Effector CD4-positive, alpha-beta T cell (primary cell): ENCODE measurements around the gene SERP1.
A peak's percentile ranks its signal among the peaks of the same experiment; 100 is the strongest.

Experiments
- DNase-seq: peaks from one replicate; pipeline ENCODE4 v3.0.0-alpha.2; 2020
- total RNA-seq: gene quantifications from one replicate; lab custom pipeline; 2026; lab: John Stamatoyannopoulos, UW

SERP1 gene
- 209 reads per million, percentile 93 among the genes with 10 or more reads in this experiment for total RNA-seq

DNA sequence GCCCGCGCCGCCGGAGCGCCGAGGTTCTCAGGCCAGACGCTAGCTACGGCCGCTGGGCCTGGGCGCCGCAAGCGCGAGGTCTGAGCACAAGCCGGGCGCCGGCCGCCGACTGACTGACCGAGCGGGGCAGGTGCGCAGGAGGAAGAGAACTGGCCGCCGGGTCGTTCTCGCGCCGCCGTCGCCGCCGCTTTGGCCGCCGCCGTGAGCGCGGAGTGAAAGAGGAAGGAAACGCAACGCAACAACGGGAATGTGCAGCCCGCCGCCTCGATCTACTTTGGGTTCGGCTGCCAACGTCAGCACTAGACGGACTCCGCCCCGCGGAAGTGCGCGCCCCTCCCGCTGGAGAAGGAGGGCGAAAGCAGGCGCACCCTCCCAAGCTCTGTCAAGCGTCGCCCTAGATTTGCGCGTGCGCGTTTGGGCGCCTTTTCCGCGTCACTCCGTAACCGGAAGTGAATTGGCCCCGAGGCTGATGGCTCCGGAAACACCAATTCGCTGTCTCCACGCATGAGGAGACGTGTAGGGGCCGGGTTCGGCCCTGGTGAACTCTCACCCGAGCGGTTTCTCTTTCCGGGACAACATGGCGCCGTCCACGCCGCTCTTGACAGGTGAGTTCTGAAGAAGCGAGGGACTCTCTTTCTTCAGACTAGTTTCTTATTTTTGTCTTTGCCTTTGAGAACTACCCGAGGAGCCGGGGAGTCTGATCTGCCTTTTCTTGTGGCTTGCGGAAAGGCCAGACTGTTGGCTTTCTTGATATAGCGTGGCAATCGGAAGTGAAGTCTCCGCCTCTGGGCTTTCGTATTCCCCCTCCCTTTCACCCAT lies at the start of gene SERP1, which contains the start of gene EIF2A:
Gene SERP1, minus strand, starts transcription at position 271 of the 819 bp plus-strand sequence. CDS start 361 bp downstream, outside the sequence.
Gene EIF2A, plus strand, starts transcription at position 562 of the 819 bp plus-strand sequence. Its CDS starts 16 bp downstream, at position 578.
- DNase-seq = peak; percentile 99

DNA sequence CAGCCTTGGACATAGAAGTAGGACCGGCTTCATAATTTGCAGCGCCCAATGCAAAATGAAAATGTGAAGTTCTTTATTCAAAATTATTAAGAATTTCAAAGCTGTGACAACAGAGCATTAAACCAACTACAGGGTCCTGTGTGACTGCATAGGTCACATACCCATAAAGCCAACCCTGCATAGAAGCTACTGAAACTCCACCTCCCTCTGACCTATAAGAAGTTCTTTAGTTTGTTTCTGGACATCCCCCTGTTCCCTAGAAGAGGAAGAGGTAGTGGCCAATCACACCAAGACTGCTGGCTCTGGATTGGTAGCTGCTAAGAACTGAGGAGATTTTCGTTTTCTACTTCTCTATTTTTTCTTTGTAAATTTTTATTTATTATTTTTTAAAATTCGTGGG lies 47.9 kb upstream of the SERP1 start:
- no peak for DNase-seq

DNA sequence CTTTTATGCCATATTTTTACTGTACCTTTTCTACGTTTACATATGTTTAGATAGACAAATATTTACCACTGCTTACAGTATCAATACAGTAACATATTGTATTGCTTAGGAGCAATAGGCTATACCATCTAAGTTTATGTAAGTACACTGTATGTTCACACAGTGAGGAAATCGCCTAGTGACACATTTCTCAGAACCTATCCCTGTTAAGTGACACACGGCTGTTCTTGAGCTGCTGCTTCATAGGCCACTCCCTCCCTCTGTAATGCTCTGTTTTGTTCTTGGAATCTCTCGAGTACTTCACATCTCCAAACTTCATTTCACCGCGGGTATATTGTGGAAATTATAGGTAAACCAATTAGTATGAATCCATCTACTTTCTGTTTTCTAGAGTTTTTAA lies 43.5 kb upstream of the SERP1 start:
- DNase-seq = no peak

DNA sequence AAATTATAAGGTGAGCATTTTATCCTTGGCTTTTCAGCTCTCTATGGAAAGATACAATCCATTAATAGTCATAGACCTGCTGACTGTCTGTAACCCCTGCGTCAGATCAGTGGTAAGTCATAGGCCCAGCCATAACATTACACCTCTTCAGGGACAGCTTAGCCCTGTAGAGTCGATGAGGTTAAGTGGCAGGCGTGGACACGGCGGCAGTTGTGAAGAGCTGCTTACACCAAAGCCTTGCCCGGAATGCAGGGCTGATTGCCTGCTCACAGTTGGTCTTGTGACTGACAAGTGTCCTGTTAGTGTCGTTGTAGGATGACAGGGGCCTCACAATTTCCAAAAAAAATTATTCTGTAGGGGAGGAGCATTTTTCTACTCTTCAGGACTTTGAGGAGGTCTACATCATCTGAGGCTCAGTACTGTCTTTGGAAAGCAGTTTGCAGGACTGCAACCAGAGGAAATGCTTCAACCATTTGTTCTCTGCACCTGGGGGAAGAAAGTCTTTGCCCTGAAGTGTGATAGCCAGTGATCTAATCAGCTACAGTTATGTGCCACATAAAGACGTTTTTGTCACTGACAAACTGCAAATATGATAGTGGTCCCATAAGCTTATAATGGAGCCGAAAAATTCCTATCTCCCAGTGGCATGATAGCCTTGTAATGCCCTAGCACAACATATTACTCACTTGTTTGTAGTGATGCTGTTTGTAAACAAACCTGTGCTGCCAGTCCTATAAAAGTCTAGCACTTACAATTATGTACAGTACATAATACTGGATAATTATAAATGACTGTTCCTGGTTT lies 41.9 kb upstream of the SERP1 start:
- no peak for DNase-seq

DNA sequence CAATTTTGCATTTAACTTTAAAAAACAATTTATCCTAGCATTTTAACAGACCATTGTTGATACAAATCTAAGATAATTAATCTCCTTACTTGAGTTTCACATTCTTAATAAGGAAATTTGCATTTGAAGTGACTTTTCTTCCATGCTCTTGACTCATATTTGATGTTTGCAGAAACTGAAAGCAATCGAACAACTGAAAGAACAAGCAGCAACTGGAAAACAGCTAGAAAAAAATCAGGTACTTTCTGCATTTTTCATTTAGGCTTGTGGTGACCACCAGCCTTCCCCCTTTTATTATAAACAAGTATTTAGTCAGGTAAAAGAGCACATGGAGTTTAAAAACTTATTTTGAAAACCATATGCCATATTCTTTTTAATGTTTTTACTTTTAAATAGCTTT lies 36.7 kb upstream of the SERP1 start:
- no peak for DNase-seq

DNA sequence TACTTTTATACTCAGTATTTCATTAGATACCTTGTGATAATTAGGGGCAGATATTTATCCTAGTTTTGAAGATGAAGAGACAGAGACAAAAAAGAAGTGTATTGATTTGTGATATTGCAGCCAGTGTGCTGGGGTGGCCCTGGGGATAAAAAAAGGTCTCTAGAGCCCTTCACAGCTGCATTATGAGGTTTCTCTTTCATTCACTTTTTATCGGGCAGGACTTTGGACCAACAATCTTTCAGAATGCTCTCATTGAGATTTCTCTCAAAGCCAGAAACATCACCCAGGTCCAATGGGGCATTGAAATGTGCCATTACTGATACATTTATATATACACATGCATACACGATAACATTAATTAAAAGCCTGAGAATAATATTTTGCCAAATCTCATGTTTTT lies 36.3 kb upstream of the SERP1 start:
- no peak for DNase-seq

DNA sequence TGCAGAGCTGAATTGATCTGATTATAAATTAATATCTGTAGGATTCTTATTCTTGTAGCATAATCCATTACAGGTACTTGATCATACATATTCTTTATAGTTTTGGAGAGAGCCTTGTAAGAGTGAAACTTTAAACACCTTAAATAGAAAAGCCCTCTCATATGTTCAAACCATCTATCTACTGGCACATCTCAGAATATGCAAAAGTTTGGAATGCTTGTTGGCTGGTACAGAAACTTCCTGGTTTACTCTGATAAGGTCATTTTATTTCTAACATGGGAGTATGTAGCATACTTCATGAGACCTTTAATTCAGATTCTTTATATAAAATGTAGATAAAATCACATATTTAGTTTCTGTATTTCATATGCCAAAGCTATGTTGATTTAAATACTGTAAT lies 34.9 kb upstream of the SERP1 start:
- DNase-seq = no peak

DNA sequence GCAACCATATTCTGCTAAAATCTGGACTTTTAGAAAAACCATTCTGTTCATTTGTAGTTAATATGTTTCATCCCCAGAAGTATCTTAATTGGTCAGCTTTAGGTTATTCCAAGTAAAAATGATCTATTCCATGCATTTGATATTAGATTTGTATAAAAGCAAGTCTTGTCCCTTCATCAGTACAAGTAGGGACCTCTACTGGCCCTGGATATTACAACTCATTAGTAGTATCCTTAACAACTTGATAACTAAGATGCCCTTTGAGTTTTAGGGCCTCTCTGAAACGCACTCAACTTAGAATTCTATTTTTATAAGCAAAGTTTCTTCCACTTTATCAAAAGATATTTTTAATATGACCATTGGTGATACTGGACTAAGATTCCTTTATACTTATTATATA lies 31.6 kb upstream of the SERP1 start:
- DNase-seq = no peak

DNA sequence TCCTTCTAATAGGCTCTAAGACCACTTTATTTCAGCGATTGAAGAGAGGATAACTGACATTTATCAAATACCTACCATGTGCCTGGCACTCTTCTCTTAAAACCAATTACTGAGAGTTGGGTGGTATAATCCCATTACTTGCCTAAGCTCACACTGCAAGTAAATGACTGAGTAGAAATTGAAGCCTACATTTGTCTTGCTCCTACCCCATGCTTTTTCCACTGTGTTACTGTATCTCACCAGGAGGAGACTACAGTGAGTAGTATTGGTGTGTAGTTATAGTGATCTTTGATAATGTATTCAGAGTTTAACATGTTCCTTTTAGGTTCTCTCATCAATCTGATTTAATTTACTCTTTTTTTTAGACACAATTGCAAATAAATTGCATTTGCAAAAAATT lies 21.0 kb upstream of the SERP1 start:
- no peak for DNase-seq

DNA sequence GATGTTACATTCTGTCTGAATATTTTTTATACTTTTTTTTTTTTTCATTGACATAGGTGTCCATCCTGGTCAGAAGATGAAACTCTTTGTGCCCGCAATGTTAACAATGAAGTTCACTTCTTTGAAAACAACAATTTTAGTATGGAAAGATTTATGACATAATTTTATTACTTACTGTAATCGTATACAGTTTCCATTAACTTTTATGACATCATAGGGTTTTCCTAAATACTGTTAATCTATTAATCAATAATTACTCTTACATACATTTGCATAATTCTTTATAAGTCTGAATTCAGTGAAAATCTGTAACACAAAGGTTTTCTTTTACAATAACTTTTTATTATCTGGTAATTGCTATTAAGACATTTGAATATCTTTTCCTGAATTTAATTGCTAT lies 17.9 kb upstream of the SERP1 start:
- no peak for DNase-seq

DNA sequence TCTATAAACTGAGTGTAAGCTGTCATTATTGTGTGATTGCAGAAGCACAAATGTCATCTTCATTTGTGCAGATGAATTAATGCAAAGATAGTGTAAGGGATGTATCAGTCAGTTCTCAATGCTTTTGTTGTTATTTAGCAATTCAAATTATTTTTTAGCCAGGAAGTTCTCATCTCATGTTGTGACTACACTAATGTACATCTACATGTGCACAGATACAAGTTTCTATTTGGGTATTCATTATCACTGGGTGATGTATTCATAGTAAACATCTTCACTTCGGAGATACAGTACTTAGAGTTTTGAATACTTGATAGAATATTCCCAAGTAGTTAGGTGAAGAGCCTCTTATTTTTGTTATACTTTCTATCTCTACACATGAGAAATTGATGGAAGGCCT lies 11.4 kb upstream of the SERP1 start:
- no peak for DNase-seq

DNA sequence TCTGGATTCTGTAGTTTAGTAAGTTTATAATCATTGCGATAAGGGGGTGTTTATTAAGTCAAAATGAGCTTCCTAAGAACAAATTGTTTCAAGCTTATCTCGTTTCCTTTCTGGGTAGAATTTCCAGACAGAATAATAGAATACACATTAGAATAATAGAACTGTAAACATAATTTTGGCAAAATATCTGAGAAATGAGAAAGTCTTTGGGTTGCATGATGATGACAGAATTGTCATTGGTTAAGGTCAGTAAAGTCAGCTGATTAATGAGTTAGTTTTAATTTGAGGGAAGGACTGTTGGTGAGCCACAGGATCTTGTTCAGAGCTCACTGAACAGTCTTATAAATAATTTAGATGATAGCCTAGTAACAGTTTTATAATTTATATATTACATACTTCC lies 10.5 kb upstream of the SERP1 start:
- DNase-seq = no peak

DNA sequence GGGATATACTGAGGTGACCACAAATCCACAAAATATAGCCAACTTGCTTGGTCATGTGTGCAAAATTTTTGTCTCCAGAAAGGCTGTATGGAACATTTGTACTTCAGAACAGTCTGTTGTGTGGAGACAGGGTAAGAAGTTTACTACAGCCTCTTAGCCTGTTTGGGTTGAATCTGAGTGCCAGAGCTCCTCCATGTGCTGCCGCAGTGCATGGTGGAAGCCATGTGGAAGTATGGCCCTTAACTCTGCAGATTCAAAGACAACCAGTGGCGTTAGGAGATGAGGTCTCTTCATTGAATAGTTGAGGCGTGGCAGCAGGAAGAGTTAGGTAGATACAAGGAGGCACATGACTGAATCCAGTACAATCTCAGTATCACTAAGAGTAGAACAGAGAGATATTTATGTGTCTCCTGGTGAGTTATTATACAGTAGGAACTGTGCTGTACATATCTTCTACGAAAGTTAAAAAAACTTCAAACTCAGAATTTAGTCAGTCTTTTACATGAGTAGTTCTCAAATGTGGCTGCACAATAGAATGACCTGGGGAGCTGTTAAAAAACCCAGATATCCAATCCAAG lies 9.7 kb upstream of the SERP1 start:
- no peak for DNase-seq

DNA sequence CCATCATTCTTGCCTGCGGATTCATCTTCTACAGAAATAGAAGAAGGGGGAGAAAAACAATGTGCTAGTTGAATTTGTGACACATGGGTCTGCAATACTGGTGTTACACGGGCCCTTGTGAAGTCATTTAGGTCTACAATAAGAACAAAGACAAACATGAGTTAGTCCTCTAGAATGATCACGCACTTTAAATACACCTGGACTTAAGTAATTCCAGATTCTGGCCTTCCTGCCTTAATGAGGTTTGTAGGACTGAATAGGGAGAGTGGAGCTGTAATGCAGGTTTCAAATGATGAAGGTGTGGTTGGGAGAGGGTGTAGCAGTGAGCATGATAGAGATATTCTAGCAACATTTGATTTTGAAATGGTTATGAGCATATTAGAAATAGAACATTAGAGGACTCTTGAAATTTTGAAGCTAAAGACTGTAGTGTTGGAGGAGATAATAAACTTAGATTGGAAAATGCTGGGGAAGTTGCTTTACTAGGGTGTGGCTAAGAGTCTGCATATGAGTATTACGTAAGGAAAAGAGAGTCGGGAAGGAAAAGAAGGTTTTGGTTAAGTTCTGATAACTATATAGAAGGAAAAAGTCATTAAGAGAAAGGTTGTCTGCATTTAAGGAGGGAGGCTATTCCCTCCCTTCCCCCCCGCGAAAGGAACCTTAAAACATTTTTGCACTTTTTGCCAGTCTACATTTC lies 897 bp upstream of the SERP1 start:
- DNase-seq = no peak

DNA sequence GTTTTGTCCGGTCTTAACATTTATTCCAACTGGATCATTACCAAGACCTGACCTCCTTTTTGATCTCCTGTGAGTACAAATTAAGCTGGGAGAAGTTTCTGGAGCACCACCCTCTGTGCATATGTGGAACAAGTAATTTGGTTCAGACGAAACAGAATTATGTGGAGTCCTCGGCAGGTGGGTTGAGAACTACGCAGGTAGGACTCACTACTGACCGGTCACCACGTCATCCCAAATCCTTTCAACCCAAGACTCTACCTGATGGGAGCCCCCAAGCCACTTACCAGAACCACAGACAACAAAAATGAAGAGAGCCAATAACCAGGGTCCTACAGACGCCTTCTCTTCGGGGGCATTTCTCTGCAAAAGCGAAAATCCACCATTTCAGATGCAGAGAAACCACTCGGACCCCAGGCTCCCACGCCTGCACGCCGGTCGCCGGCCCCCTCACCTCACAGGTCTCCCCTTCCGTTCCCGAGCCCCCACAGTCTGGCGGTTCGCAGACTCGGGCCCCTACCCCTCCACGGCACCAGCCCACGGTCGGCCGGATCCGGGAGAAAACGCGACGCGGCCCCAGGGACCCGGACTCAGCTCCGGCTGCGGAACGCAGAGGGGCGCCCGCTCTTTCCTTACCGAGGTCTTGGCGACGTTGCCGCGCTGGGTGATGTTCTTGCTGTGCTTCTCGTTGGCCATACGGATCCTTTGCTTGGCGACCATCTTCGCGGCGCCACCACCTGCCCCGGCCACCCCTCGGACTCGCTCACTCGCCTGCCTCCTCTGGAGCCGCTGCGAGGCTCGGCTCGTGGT lies 674 bp downstream of the SERP1 start:
- peak; percentile 33 for DNase-seq

DNA sequence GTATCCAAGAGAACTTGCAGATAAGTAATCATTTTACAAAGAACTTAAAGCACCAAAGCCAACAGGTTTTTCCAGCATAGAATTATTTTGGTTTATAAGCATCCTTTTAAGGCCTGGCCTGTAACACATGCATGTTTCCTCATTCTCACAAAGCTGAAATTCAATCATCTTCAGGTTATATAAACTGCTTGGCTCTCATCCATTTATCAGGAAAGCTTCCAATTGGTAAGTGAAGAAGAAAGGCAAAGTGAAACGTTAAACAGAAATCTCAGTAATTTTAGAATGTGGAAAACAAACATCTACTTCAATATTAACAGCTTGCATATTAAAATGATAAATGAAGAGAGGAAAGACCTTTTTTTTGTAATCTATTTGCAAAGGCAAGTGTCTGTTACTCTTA lies 1.6 kb downstream of the SERP1 start:
- no peak for DNase-seq

DNA sequence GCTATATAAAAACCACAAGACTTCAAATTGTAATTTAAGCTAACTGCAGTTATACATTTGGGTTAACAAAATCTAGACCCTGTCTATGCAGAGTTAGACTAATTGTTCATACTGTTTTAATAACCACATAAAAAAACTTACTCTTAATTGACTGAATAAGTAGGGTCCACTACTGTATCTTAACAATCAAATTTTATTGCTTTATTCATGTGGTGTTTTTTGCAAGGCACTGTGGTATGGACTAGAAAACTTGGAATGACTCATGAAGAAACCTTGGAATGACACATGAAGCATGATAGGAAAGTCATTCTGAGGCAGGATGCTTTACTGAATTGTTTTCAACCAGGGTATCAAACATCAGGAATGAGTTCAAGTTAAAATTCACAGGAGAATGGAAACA lies 2.3 kb downstream of the SERP1 start:
- DNase-seq = no peak

DNA sequence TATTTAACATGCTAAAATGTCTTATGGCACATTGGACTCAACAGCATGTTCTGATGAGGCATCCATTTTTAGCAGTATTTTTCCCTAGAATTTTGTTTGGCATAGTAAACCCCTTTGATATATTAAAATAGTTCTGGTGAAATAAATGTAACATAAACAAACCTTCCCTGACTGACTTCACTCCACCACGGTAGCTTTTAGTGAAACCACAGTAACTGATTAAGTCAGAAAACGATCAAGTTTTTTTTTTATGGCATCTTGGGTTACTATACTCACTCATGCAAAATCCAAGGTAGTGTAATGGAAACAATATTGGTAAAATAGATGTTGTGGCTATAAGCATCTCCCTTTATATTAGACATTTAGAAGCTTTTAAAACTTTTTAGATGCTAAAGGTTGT lies 2.8 kb downstream of the SERP1 start:
- no peak for DNase-seq

DNA sequence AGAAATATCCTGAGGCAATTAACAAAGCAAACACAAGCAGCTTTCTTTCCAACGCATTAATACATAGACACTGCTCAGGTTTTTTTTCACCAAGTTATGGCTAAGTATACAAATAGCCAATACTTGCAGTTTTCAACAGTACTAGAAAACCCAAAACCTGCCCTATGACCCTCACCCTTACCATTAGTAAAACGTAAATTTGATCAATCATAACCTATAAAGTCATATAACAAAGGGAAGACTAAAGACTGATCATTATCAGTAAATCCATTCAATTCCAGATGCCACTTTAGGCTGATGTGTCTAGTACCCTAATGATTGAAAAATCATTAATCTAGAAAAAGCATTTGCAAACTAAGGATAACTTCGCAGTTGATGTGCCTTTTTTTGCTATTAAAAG lies 3.2 kb downstream of the SERP1 start:
- no peak for DNase-seq

DNA sequence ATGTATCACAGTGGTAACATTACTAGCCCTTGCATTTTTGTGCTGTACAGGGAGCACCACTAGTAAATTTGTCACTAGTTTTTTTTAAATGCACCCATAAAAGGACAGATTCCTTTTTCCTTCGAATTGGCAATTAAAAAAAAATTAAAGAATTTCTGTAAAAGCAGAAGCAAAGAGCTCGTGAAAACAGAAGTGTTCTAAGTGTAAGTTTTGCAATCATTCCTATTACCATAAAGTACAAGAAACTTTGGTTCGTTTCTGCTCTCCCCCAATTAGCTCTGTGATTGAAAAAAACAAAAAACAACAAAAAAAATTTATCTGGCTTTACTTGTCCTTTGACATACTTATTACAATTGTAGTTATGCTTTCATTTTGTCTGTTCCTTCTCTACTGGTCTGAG lies 5.3 kb downstream of the SERP1 start:
- no peak for DNase-seq

DNA sequence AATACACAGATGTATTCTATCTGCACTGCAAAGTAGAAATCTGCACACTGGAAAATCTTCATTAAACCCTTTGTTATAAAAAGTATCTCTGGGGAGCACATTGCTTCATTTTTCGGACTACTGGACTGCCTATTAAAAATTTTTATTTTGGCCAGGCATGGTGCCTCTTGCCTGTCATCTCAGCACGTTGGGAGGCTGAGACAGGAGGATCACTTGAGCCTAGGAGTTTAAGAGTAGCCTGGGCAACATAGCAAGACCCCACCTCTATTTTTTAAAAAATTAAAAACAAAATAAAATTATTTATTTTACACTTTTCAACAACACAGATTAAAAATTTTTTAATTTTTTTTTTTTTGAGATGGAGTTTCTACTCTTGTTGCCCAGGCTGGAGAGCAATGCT lies 6.0 kb downstream of the SERP1 start:
- DNase-seq = no peak
